ENCODE data around the gene CHRNE. TPM values are rescaled to one million over a fixed set of nuclear protein-coding genes. Genes with fewer than 3 reads are reported as not detected.
"Not testable (repeated sequence)": the region's sequence is repeated elsewhere in the genome, so short reads cannot be mapped to it uniquely, and the experiment has no call there.

CHRNE gene
- polyA plus RNA-seq, 1 donor (not counting 4 experiments of a cell fraction or from before 2014, with no cell fraction given), result 0.04 TPM

DNA sequence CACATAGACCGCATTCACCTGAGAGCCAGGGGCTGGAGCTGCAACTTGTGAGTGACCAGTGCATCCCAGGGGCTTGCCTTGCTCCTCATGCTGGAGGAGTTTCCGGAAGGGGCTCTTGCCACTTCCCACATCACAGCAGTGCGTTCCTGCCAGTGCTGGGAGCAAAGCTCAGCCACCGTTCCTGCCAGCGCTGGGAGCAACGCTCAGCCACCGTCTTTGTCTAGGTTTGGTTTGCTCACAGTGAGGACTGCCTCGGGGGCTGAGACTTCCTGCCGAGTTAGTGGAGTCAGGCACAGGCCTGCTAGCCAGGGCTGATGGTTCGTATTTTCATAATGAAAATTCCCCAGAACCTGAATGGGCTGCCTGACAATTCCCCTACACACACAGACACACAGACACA, 5.4 kb upstream of the CHRNE start:
- peak overlapping the region; percentile 93 for H3K4me2 ChIP-seq (ENCODE audit: control insufficient read depth, extremely low read depth, insufficient read depth, low read depth, low read length)
- H3K79me2 ChIP-seq (ENCODE audit: control insufficient read depth, insufficient read depth, low read length), result no peaks in the 10 kb centered on the region
- H3K4me3 ChIP-seq (ENCODE audit: control insufficient read depth in 2 of 3, extremely low read depth in 1 of 3, insufficient read depth in 2 of 3, low read depth in 1 of 3, low read length in 3 of 3), result peak overlapping the region in 1 of 3 experiments; percentile 4
- dilution Hi-C loops (cut with MboI; ENCODE audit: extremely low pct_ligation_motif_present, low sequenced_read_pairs), result no loop called here
- peaks cover 2% of the 10 kb centered on the region for H4K20me1 ChIP-seq (ENCODE audit: control insufficient read depth, extremely low read depth, insufficient read depth, low read length)
- H3K27ac ChIP-seq (ENCODE audit: control insufficient read depth, insufficient read depth, low read length), result peak overlapping the region; percentile 97
- H3K4me1 ChIP-seq (ENCODE audit: control insufficient read depth, extremely low read depth, insufficient read depth, low read length), result peaks cover 26% of the 10 kb centered on the region
- H3K9me3 ChIP-seq (ENCODE audit: control insufficient read depth, low read depth, low read length), result no peaks in the 10 kb centered on the region
- peak overlapping the region; percentile 83 for H3K9ac ChIP-seq (ENCODE audit: control insufficient read depth, extremely low read depth, insufficient read depth, low read length)
- H3K36me3 ChIP-seq (ENCODE audit: control insufficient read depth in 2 of 2, extremely low read depth in 1 of 2, insufficient read depth in 2 of 2, low read length in 2 of 2), result no peaks in the 10 kb centered on the region
- peak; percentile 58 for DNase-seq (ENCODE audit: low read depth, low spot score)
- no peaks in the 10 kb centered on the region for H3K9me1 ChIP-seq (ENCODE audit: control insufficient read depth, extremely low read depth, insufficient read depth, low read length)
- FAIRE-seq, result peak; percentile 85
- no peak for TF ChIP-seq CTCF (optimal IDR thresholded peaks at IDR 0.05 in 1 of 3, IDR thresholded peaks at IDR 0.05 in 1 of 3, conservative IDR thresholded peaks at IDR 0.05 in 1 of 3; ENCODE audit: extremely low read depth in 1 of 3, insufficient read depth in 2 of 3, low read length in 3 of 3)
- no peak for TF ChIP-seq EZH2 (IDR thresholded peaks at IDR 0.05; ENCODE audit: low read length)
- H3K27me3 ChIP-seq (ENCODE audit: control insufficient read depth, extremely low read depth, insufficient read depth, low read length), result no peaks in the 10 kb centered on the region
- H2AFZ ChIP-seq (ENCODE audit: control insufficient read depth, low read length), result peak overlapping the region; percentile 78

DNA sequence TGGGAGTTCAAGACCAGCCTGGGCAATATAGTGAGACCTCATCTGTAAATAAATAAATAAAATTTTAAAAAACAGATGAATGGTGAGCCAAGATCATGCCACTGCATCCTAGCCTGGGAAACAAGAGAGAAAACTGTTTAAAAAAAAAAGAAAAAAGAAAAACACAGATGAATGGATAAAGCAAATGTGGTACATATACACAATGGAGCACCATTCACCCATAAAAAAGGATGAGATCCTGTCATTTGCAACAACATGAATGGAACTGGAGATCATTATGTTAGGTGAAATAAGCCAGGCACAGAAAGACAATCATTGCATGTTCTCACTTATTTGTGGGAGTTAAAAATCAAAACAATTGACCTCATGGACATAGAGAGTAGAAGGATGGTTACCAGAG, 3.7 kb upstream of the CHRNE start:
- H3K79me2 ChIP-seq (ENCODE audit: control insufficient read depth, insufficient read depth, low read length); FAIRE-seq; dilution Hi-C loops (cut with MboI; ENCODE audit: extremely low pct_ligation_motif_present, low sequenced_read_pairs): not testable (repeated sequence)

DNA sequence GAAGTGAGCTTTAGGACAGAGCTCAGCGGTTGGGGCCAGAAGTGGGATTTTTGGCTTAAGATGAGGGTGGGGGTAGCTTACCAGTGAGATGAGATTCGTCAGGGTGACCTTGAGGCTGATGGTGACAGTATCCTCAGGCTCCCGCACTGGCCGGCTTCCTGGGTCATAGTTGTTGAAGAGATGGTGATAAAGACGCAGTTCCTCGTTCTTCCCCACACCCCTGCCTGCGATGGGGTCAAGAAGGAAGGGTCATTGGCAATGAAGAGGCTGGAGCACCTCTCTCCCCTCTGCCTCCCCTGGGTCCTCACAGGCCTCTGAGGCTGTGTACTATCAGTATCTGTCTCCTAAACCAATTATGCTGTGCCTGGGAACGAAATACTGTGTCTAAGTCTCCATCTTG, 358 bp downstream of the CHRNE start:
- Histone ChIP-seq H3K4me2 (ENCODE audit: control insufficient read depth, extremely low read depth, insufficient read depth, low read depth, low read length) (no peak overlapping the region), H4K20me1 (ENCODE audit: control insufficient read depth, extremely low read depth, insufficient read depth, low read length) (peaks cover 5% of the 10 kb centered on the region), H3K79me2 (ENCODE audit: control insufficient read depth, insufficient read depth, low read length) (no peaks in the 10 kb centered on the region), H3K9ac (ENCODE audit: control insufficient read depth, extremely low read depth, insufficient read depth, low read length) (no peak overlapping the region), H3K27ac (ENCODE audit: control insufficient read depth, insufficient read depth, low read length) (no peak overlapping the region), H3K36me3 (ENCODE audit: control insufficient read depth in 2 of 2, extremely low read depth in 1 of 2, insufficient read depth in 2 of 2, low read length in 2 of 2) (peaks cover 0 to 4% of the 10 kb centered on the region in 2 experiments), H3K9me3 (ENCODE audit: control insufficient read depth, low read depth, low read length) (no peaks in the 10 kb centered on the region), H3K9me1 (ENCODE audit: control insufficient read depth, extremely low read depth, insufficient read depth, low read length) (no peaks in the 10 kb centered on the region), H3K4me1 (ENCODE audit: control insufficient read depth, extremely low read depth, insufficient read depth, low read length) (peaks cover 16% of the 10 kb centered on the region), H3K27me3 (ENCODE audit: control insufficient read depth, extremely low read depth, insufficient read depth, low read length) (no peaks in the 10 kb centered on the region), H3K4me3 (ENCODE audit: control insufficient read depth in 2 of 3, extremely low read depth in 1 of 3, insufficient read depth in 2 of 3, low read depth in 1 of 3, low read length in 3 of 3) (no peak overlapping the region), H2AFZ (ENCODE audit: control insufficient read depth, low read length) (no peak overlapping the region)
- dilution Hi-C loops (cut with MboI; ENCODE audit: extremely low pct_ligation_motif_present, low sequenced_read_pairs), result no loop called here
- TF ChIP-seq EZH2 (IDR thresholded peaks at IDR 0.05; ENCODE audit: low read length), result no peak
- TF ChIP-seq CTCF (optimal IDR thresholded peaks at IDR 0.05 in 1 of 3, IDR thresholded peaks at IDR 0.05 in 1 of 3, conservative IDR thresholded peaks at IDR 0.05 in 1 of 3; ENCODE audit: extremely low read depth in 1 of 3, insufficient read depth in 2 of 3, low read length in 3 of 3), result no peak
- DNase-seq (ENCODE audit: low read depth, low spot score) (no peak), FAIRE-seq (no peak)

More for the DNA sequence above, 3.7 kb upstream of the CHRNE start:
- H3K36me3 ChIP-seq (ENCODE audit: control insufficient read depth in 2 of 2, extremely low read depth in 1 of 2, insufficient read depth in 2 of 2, low read length in 2 of 2); H3K4me2 ChIP-seq (ENCODE audit: control insufficient read depth, extremely low read depth, insufficient read depth, low read depth, low read length); H3K4me3 ChIP-seq (ENCODE audit: control insufficient read depth in 2 of 3, extremely low read depth in 1 of 3, insufficient read depth in 2 of 3, low read depth in 1 of 3, low read length in 3 of 3); H3K9ac ChIP-seq (ENCODE audit: control insufficient read depth, extremely low read depth, insufficient read depth, low read length); H3K27me3 ChIP-seq (ENCODE audit: control insufficient read depth, extremely low read depth, insufficient read depth, low read length); H3K9me3 ChIP-seq (ENCODE audit: control insufficient read depth, low read depth, low read length); H4K20me1 ChIP-seq (ENCODE audit: control insufficient read depth, extremely low read depth, insufficient read depth, low read length); H3K9me1 ChIP-seq (ENCODE audit: control insufficient read depth, extremely low read depth, insufficient read depth, low read length); H2AFZ ChIP-seq (ENCODE audit: control insufficient read depth, low read length); DNase-seq (ENCODE audit: low read depth, low spot score); H3K27ac ChIP-seq (ENCODE audit: control insufficient read depth, insufficient read depth, low read length): not testable (repeated sequence)
- peaks cover 32% of the 10 kb centered on the region for H3K4me1 ChIP-seq (ENCODE audit: control insufficient read depth, extremely low read depth, insufficient read depth, low read length)

Data from keratinocyte (primary cell).